MM.1S (cell line): ENCODE results near the gene VTI1B.
"Not testable (repeated sequence)": the region's sequence is repeated elsewhere in the genome, so short reads cannot be mapped to it uniquely, and the experiment has no call there.

Source experiments
- DNase-seq: peaks from one replicate; pipeline ENCODE4 v3.0.0-alpha.2; 2015
- H2AFZ ChIP-seq: fragments of 300-600 bp; sonication (generic); 2 replicates; pipeline ENCODE4 v1.6.0; 2016; ENCODE audit warnings: antibody characterized with exemption, low read length
- H3F3A ChIP-seq: fragments of 300-600 bp; sonication (generic); 2 replicates; pipeline ENCODE4 v1.6.1; 2016; ENCODE audit warnings: mild to moderate bottlenecking, antibody characterized with exemption, low read length, moderate library complexity, mixed read lengths; ENCODE audit not compliant: insufficient read depth
- H3K27ac ChIP-seq: fragments of 300-600 bp; sonication (generic); 2 replicates; pipeline ENCODE4 v1.5.1; 2016; ENCODE audit warnings: mild to moderate bottlenecking, low read length
- H3K27me3 ChIP-seq: fragments of 300-600 bp; sonication (generic); replicated peaks from 2 replicates; pipeline ENCODE4 v1.6.0; 2016; ENCODE audit warnings: low read length; ENCODE audit not compliant: insufficient read depth
- H3K36me3 ChIP-seq: fragments of 300-600 bp; sonication (generic); replicated peaks from 2 replicates; pipeline ENCODE4 v1.6.1; 2016; ENCODE audit warnings: mild to moderate bottlenecking, low read length, mixed read lengths; ENCODE audit not compliant: insufficient read depth
- H3K4me1 ChIP-seq: fragments of 300-600 bp; sonication (generic); 2 replicates; pipeline ENCODE4 v1.6.1; 2016; ENCODE audit warnings: low read length, mixed read lengths
- H3K4me2 ChIP-seq: fragments of 300-600 bp; sonication (generic); 2 replicates; pipeline ENCODE4 v1.6.0; 2016; ENCODE audit warnings: low read depth, low read length
- H3K4me3 ChIP-seq: fragments of 300-600 bp; sonication (generic); 2 replicates; pipeline ENCODE4 v1.5.1; 2016; ENCODE audit warnings: low read length, mixed read lengths
- H3K79me2 ChIP-seq: fragments of 300-600 bp; sonication (generic); 2 replicates; pipeline ENCODE4 v1.6.1; 2016; ENCODE audit warnings: mixed run types, low read length, mixed read lengths
- H3K9ac ChIP-seq: fragments of 300-600 bp; sonication (generic); 2 replicates; pipeline ENCODE4 v1.6.1; 2016; ENCODE audit warnings: low read length, mixed read lengths
- H3K9me2 ChIP-seq: fragments of 300-600 bp; sonication (generic); replicated peaks from 2 replicates; pipeline ENCODE4 v1.6.1; 2016; ENCODE audit warnings: mild to moderate bottlenecking, low read length, mixed read lengths; ENCODE audit not compliant: insufficient read depth
- H3K9me3 ChIP-seq: fragments of 300-600 bp; sonication (generic); replicated peaks from 2 replicates; pipeline ENCODE4 v1.6.1; 2016; ENCODE audit warnings: mild to moderate bottlenecking, low read length, mixed read lengths; ENCODE audit not compliant: insufficient read depth
- H4K20me1 ChIP-seq: fragments of 300-600 bp; sonication (generic); 2 replicates; pipeline ENCODE4 v1.6.1; 2016; ENCODE audit warnings: mild to moderate bottlenecking, low read length, moderate library complexity, mixed read lengths; ENCODE audit not compliant: insufficient read depth
- CTCF ChIP-seq: fragments of 300-600 bp; sonication (generic); IDR thresholded peaks from 2 replicates; pipeline ENCODE4 v1.5.1; 2016; ENCODE audit warnings: antibody characterized with exemption, low read length, mixed read lengths
- EZH2 ChIP-seq: fragments of 300-600 bp; sonication (generic); optimal IDR thresholded peaks from 2 replicates; pipeline ENCODE3; 2017; ENCODE audit warnings: low read depth, mild to moderate bottlenecking, antibody characterized with exemption, low read length, mixed read lengths
- EZH2phosphoT487 ChIP-seq: fragments of 300-600 bp; sonication (generic); IDR thresholded peaks from 2 replicates; pipeline ENCODE4 v1.6.1; 2018; ENCODE audit warnings: antibody characterized with exemption, low read length

The VTI1B gene

GRCh38 chr14:67602076-67602475 lies 72.4 kb downstream of the VTI1B start:
- Histone ChIP-seq H3K4me1 (no peaks in the 10 kb centered on the region), H3K9me3 (no peaks in the 10 kb centered on the region), H3F3A (no peaks in the 10 kb centered on the region), H3K79me2 (no peaks in the 10 kb centered on the region), H3K36me3 (no peaks in the 10 kb centered on the region), H3K27ac (no peak overlapping the region), H4K20me1 (no peaks in the 10 kb centered on the region), H3K4me2 (no peak overlapping the region), H3K9me2 (no peaks in the 10 kb centered on the region), H3K4me3 (no peak overlapping the region), H3K27me3 (no peaks in the 10 kb centered on the region), H3K9ac (no peak overlapping the region), H2AFZ (no peak overlapping the region)
- no peak for DNase-seq
- TF ChIP-seq EZH2phosphoT487 (no peak), EZH2 (no peak), CTCF (no peak)

- not testable (repeated sequence) for H3K9me3 ChIP-seq, H3K9ac ChIP-seq, H3K27me3 ChIP-seq, H4K20me1 ChIP-seq, H3F3A ChIP-seq, H3K79me2 ChIP-seq, H3K4me1 ChIP-seq, H3K36me3 ChIP-seq, H3K27ac ChIP-seq, DNase-seq, H3K9me2 ChIP-seq
- peak overlapping the region; percentile 55; the same call in 1 of the 2 replicates for H3K4me2 ChIP-seq
- 0 out of 2 replicates have a peak overlapping the region, but pooled peaks have one; percentile 82 for H3K4me3 ChIP-seq
- H2AFZ ChIP-seq = peak overlapping the region; percentile 80
Observed at GRCh38 chr14:67600562-67600974, 73.9 kb downstream of the VTI1B start.

- peak within 1 kb of the TSS; percentile 55 for H3K4me2 ChIP-seq
- DNase-seq = peak; percentile 83
- peak within 1 kb of the TSS; percentile 82 for H2AFZ ChIP-seq
- H3K9me3 ChIP-seq = no peaks in the 10 kb centered on the region
- TF ChIP-seq EZH2 (no peak), CTCF (peak; percentile 45)
- no peaks in the 10 kb centered on the region for H4K20me1 ChIP-seq
- H3K9me2 ChIP-seq = no peaks in the 10 kb centered on the region
- peak within 1 kb of the TSS; percentile 59; the same call in 1 of the 2 replicates for H3K9ac ChIP-seq
- peak within 1 kb of the TSS; percentile 82 for H3K4me3 ChIP-seq
- no peaks in the 10 kb centered on the region for H3K27me3 ChIP-seq
- peak within 1 kb of the TSS; percentile 34; the same call in 1 of the 2 replicates for H3K27ac ChIP-seq
- no peaks in the 10 kb centered on the region for H3K79me2 ChIP-seq
- no peaks in the 10 kb centered on the region for H3F3A ChIP-seq
- H3K4me1 ChIP-seq = no peaks in the 10 kb centered on the region
- H3K36me3 ChIP-seq = no peaks in the 10 kb centered on the region
Observed at GRCh38 chr14:67599698-67600561, 74.5 kb downstream of the VTI1B start, which contains the start of gene PIGH. Gene PIGH (minus strand): TSS chr14:67600268. CDS start chr14:67600203, 65 bp downstream.
